Esophagus squamous epithelium (tissue), 4 donors: ENCODE measurements around the gene RALGAPA1.

Experiments used
- CTCF ChIP-seq, 6 experiments: fragments of 450-650 bp in 4 of 6; fragments of 200-600 bp in 2 of 6; sonication (generic) in 2 of 6; IDR thresholded peaks; one replicate each; pipeline ENCODE4 v1.5.1; 2016 to 2019; ENCODE audit warnings: antibody characterized with exemption in 6 of 6, mild to moderate bottlenecking in 4 of 6, moderate library complexity in 4 of 6
- POLR2A ChIP-seq, 4 donors: fragments of 450-650 bp; IDR thresholded peaks; one replicate each; pipeline ENCODE4 v1.6.1; 2017; ENCODE audit warnings: antibody characterized with exemption in 4 of 4, mild to moderate bottlenecking in 4 of 4, moderate library complexity in 3 of 4

DNA sequence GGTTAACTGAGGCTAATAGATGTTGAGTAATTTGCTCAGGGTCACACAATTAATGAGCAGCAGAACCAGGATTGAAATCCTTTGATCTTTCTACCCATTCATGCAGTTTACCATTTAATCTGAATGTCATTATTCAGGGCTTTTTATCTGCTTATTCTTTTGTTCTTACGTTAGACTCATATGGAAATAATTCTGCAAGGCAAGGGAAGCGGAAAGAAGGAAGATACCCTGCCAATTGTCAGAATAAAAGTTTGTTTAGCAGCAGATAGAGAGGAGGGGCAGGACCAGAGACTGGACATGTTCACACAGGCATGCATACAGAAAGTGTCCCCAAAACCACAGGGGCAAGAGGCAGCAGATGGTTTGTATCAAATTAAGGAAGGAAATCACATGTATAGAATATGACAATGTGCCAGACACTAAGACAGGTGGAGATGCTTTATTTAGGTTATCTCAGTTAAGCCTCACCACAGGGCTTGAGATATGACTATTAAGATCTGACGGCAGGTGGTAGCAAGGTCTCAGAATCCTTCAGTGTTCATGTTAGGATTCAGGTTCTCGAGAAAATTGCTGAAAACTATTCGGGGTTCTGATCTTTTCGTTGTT lies 46.9 kb upstream of the RALGAPA1 start:
- TF ChIP-seq CTCF (IDR thresholded peaks at IDR 0.05): no peak
- no peak for TF ChIP-seq POLR2A (IDR thresholded peaks at IDR 0.05)
